Body of pancreas (tissue), 4 donors: ENCODE measurements around the gene NBPF26.
"Not testable (repeated sequence)": the region's sequence is repeated elsewhere in the genome, so short reads cannot be mapped to it uniquely, and the experiment has no call there.

Experiments used
- POLR2A ChIP-seq, 3 donors: fragments of 450-650 bp; IDR thresholded peaks; one replicate each; pipeline ENCODE4 v1.6.1; 2016; ENCODE audit warnings: antibody characterized with exemption in 3 of 3, mild to moderate bottlenecking in 2 of 3
- TF ChIP-seq, protein P1 (sequence below), 7 experiments: fragments of 450-650 bp in 4 of 7; fragments of 200-600 bp in 3 of 7; sonication (generic) in 3 of 7; IDR thresholded peaks; one replicate each; pipeline ENCODE4 v1.5.1; 2016 to 2019; ENCODE audit warnings: antibody characterized with exemption in 7 of 7

DNA sequence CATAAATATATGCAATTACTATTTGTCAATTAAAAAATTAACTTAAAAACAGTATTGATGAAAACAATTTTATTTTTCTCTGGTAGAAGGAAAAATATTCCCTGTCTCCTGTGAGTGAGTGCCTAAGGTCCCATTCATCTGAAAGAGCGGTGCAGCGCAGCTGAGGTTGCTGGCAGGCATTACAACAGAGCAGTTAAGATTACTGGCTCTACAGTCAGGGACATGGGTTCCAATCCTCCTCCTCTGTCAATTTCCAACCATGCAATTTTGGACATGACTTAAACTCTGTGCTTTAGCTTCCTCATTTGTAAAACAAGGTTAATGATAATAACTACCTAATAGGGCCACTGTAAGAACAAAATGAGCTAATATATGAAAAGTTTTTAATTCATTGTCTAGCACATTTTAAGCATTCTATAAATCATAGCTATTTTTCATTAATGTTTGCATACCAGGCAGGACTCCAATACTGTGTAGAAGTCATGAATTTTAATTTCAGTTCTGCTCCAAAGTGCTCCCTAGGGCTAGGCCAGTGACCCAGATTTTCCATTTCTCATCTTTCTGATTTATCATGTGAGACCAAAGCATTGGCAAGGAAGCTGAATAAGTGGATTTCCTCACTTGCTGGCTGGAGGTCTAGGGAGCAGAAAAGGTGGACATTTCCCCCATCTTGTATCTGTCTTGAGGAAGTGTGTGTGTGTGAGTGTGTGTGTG lies 43.5 kb upstream of the NBPF26 start:
- not testable (repeated sequence) for TF ChIP-seq POLR2A (IDR thresholded peaks at IDR 0.05)
- TF ChIP-seq, protein P1, sequence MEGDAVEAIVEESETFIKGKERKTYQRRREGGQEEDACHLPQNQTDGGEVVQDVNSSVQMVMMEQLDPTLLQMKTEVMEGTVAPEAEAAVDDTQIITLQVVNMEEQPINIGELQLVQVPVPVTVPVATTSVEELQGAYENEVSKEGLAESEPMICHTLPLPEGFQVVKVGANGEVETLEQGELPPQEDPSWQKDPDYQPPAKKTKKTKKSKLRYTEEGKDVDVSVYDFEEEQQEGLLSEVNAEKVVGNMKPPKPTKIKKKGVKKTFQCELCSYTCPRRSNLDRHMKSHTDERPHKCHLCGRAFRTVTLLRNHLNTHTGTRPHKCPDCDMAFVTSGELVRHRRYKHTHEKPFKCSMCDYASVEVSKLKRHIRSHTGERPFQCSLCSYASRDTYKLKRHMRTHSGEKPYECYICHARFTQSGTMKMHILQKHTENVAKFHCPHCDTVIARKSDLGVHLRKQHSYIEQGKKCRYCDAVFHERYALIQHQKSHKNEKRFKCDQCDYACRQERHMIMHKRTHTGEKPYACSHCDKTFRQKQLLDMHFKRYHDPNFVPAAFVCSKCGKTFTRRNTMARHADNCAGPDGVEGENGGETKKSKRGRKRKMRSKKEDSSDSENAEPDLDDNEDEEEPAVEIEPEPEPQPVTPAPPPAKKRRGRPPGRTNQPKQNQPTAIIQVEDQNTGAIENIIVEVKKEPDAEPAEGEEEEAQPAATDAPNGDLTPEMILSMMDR (IDR thresholded peaks at IDR 0.05), result not testable (repeated sequence)
